Skeletal muscle satellite cell (primary cell): Measurements from ENCODE around the gene TEX14.
"Not testable (repeated sequence)": the region's sequence is repeated elsewhere in the genome, so short reads cannot be mapped to it uniquely, and the experiment has no call there.

Experiments used
- H3K27me3 ChIP-seq: 2 replicates; pipeline ENCODE4 v1.7.0; 2013; ENCODE audit warnings: low read length; ENCODE audit not compliant: control insufficient read depth, insufficient read depth
- H3K36me3 ChIP-seq: 2 replicates; pipeline ENCODE4 v1.7.0; 2013; ENCODE audit warnings: mild to moderate bottlenecking, control low read depth, low read length; ENCODE audit not compliant: insufficient read depth
- H3K4me1 ChIP-seq: 2 replicates; pipeline ENCODE4 v1.7.0; 2013; ENCODE audit warnings: low read length; ENCODE audit not compliant: control insufficient read depth, insufficient read depth
- H3K4me2 ChIP-seq: 2 replicates; pipeline ENCODE4 v1.7.0; 2013; ENCODE audit warnings: mild to moderate bottlenecking, low read length
- H3K4me3 ChIP-seq: 2 replicates; pipeline ENCODE4 v1.7.0; 2013; ENCODE audit warnings: low read length
- H3K9ac ChIP-seq: 2 replicates; pipeline ENCODE4 v1.7.0; 2013; ENCODE audit warnings: mild to moderate bottlenecking, low read depth, low read length, moderate library complexity
- H3K9me3 ChIP-seq: replicated peaks from 2 replicates; pipeline ENCODE4 v1.7.0; 2013; ENCODE audit warnings: mild to moderate bottlenecking, control low read depth, low read length

The TEX14 gene

GRCh38 chr17:58590377-58590776 is 101.5 kb downstream of the TEX14 start:
- no peak overlapping the region for H3K9ac ChIP-seq
- H3K9me3 ChIP-seq: no peaks in the 10 kb centered on the region
- no peaks in the 10 kb centered on the region for H3K4me1 ChIP-seq
- no peaks in the 10 kb centered on the region for H3K36me3 ChIP-seq
- peaks cover 9% of the 10 kb centered on the region for H3K27me3 ChIP-seq
- H3K4me3 ChIP-seq: no peak overlapping the region
- no peak overlapping the region for H3K4me2 ChIP-seq

DNA sequence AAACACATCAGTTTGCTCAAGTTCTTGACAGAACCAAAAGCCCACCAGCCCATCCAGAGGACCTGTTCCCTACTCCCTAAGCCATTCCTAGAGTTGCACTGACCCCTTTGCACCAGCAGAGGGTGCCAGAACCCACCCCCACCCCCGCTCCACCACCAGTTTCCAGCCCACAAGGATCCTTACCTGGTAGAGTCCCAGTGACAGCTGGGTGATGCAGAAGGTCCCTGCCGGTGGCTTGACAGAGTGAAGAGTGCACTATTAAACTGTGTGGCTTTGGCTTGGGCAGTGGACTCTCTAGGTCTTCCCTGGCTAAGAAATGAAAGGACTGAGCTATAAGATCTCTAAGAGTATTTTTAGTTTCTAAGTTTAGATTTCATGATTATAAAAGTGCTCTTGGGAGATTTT is 104.1 kb downstream of the TEX14 start:
- H3K4me1 ChIP-seq: no peaks in the 10 kb centered on the region
- no peak overlapping the region for H3K4me2 ChIP-seq
- no peak overlapping the region for H3K9ac ChIP-seq
- H3K36me3 ChIP-seq: no peaks in the 10 kb centered on the region
- peaks cover 17% of the 10 kb centered on the region for H3K27me3 ChIP-seq
- H3K9me3 ChIP-seq: no peaks in the 10 kb centered on the region
- no peak overlapping the region for H3K4me3 ChIP-seq

DNA sequence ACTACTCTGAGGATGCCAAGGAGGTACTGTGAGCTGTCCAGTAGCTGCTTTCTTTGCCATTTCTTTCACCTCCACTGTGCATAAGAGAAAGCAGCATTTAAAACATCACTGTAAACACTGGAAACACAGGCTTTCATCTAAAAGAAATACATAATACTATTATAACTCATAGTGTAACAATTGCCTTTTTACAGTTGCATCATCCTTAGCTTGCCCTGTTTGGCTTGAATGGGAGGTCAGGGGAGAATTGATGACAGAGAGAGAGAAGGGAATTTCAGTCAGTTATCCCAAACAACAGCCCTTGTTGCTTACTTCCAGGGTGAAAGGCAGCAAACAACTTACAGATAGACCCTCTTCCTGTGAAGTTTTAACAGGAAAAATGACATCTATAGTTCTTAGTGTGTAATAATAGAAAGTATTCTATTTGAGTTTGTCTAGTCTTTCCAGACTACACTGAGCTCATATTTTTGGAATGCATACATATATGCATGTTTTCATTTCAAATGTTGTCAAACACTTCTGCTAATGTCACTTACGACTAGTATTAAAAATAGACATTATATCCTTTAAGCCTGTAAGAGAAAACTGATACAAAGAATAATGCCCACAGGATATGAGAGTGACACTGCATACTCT is 105.7 kb downstream of the TEX14 start:
- Histone ChIP-seq H3K27me3 (peaks cover 21% of the 10 kb centered on the region), H3K4me1 (no peaks in the 10 kb centered on the region), H3K9me3 (no peaks in the 10 kb centered on the region), H3K4me3 (no peak overlapping the region), H3K36me3 (no peaks in the 10 kb centered on the region), H3K4me2 (no peak overlapping the region), H3K9ac (no peak overlapping the region)

- Histone ChIP-seq H3K27me3 (peaks cover 23% of the 10 kb centered on the region), H3K4me2 (no peak overlapping the region), H3K9ac (no peak overlapping the region), H3K4me3 (no peak overlapping the region), H3K9me3 (no peaks in the 10 kb centered on the region), H3K4me1 (no peaks in the 10 kb centered on the region), H3K36me3 (no peaks in the 10 kb centered on the region)
These were observed 106.3 kb downstream of the TEX14 start for GRCh38 chr17:58585554-58585953.

DNA sequence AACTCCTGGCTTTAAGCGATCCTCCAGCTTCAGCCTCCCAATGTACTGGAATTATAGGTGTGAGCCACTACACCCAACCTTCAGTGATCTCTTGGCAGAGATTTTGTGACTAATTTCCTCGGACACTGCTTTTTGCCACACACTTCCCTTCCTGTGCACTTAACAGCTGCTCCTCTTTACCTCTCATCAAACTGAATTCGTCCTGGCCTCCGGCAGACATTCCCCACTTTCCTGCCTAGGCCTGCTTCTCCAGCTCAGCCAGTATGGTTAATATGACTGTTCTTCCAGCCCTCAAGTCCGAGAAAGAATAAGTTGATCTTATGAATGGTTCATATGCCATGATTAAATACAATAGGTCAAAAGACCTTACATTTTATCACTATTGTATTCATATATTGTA is 108.4 kb downstream of the TEX14 start:
- no peak overlapping the region for H3K4me3 ChIP-seq
- H3K36me3 ChIP-seq: no peaks in the 10 kb centered on the region
- no peaks in the 10 kb centered on the region for H3K9me3 ChIP-seq

GRCh38 chr17:58582718-58583117 is 109.1 kb downstream of the TEX14 start:
- H3K4me1 ChIP-seq, H3K4me3 ChIP-seq, H3K9me3 ChIP-seq, H3K9ac ChIP-seq, H3K36me3 ChIP-seq, H3K4me2 ChIP-seq: not testable (repeated sequence)
- H3K27me3 ChIP-seq: peaks cover 35% of the 10 kb centered on the region

More for the DNA sequence above, 108.4 kb downstream of the TEX14 start:
- Histone ChIP-seq H3K27me3 (peaks cover 35% of the 10 kb centered on the region), H3K9ac (no peak overlapping the region), H3K4me2 (no peak overlapping the region), H3K4me1 (no peaks in the 10 kb centered on the region)

GRCh38 chr17:58580671-58581070 is 111.2 kb downstream of the TEX14 start:
- H3K4me3 ChIP-seq: no peak overlapping the region
- H3K27me3 ChIP-seq: peaks cover 28% of the 10 kb centered on the region
- H3K9me3 ChIP-seq: no peaks in the 10 kb centered on the region
- no peak overlapping the region for H3K4me2 ChIP-seq
- H3K4me1 ChIP-seq: peaks cover 2% of the 10 kb centered on the region
- H3K9ac ChIP-seq: no peak overlapping the region
- H3K36me3 ChIP-seq: no peaks in the 10 kb centered on the region

GRCh38 chr17:58577696-58578095 is 114.1 kb downstream of the TEX14 start:
- no peak overlapping the region for H3K4me3 ChIP-seq
- H3K4me1 ChIP-seq: peaks cover 6% of the 10 kb centered on the region
- no peaks in the 10 kb centered on the region for H3K36me3 ChIP-seq
- no peak overlapping the region for H3K9ac ChIP-seq
- no peak overlapping the region for H3K4me2 ChIP-seq
- peaks cover 18% of the 10 kb centered on the region for H3K27me3 ChIP-seq
- H3K9me3 ChIP-seq: no peaks in the 10 kb centered on the region

DNA sequence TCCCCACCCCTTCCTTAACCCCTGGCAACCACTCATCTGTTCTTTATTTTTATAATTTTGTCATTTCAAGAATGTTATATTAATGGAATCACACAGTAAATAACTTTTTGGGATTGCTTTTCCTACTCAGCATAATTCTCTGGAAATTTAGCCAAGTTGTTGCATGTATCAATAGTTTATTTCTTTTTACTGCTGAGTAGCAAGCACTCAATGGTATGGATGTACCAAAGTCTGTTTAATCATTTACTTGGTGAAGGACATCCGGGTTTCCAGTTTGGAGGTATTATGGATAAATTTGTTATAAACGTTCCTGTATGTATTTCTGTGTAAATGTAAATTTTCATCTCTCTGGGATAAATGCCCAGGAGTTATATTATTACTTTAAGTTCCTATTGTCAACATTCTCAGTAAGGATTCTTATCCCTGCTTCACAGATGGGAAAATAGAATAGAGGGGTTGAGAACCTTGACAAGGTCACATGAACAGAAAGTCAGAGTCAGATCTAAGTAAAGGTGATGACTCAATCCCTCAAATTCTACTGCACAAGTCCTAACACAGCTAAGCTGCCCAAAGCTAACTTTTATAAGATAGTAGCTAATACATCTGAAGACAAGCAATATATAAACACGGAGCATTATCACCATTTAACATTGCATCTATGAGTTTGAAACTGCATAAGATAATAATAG is 115.0 kb downstream of the TEX14 start:
- H3K4me1 ChIP-seq: peaks cover 6% of the 10 kb centered on the region
- H3K4me2 ChIP-seq: no peak overlapping the region
- no peak overlapping the region for H3K4me3 ChIP-seq
- peaks cover 17% of the 10 kb centered on the region for H3K27me3 ChIP-seq
- H3K9me3 ChIP-seq: no peaks in the 10 kb centered on the region
- H3K36me3 ChIP-seq: no peaks in the 10 kb centered on the region
- H3K9ac ChIP-seq: no peak overlapping the region

DNA sequence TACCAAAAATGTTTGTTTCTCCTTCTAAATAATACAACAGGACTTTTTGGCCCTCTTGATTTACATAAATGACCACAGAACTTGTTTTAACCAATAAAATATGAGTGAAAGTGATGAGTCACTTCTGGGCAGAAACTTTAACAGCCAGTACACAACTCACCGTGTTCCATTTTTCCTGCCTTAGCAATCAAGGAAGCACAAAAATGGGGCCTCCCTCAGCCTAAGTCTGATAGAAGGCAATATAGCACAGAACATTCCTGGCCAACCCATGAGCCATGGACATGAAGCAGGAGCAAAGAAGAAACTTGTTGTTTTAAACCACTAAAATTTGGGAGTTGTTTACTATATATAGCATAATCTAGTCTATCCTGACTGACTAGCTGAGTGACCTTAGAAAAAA is 116.3 kb downstream of the TEX14 start:
- Histone ChIP-seq H3K4me3 (no peak overlapping the region), H3K36me3 (no peaks in the 10 kb centered on the region), H3K4me1 (peaks cover 6% of the 10 kb centered on the region), H3K9ac (no peak overlapping the region), H3K9me3 (no peaks in the 10 kb centered on the region), H3K27me3 (peaks cover 12% of the 10 kb centered on the region), H3K4me2 (no peak overlapping the region)

DNA sequence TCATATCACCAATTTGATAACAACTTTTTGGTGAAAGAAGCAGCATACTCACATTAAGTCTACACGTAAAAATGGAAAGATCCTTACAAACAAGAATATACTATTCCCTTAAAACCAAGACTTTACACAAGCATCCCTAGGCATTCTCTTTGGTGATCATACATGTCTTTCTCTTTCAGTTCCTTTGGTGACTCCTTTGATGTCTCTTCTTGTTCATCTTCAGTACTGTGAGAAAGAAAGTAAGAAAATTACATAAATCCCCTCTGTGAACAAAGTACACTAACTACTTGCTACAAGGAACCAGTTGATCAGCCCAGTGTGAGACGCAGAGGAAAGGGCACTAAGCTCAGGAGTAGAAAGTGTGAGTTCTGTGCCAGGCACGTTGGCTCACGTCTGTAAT is 117.8 kb downstream of the TEX14 start:
- H3K36me3 ChIP-seq: no peaks in the 10 kb centered on the region
- H3K9ac ChIP-seq: no peak overlapping the region
- H3K4me1 ChIP-seq: peaks cover 6% of the 10 kb centered on the region
- H3K4me2 ChIP-seq: no peak overlapping the region
- no peaks in the 10 kb centered on the region for H3K9me3 ChIP-seq
- peaks cover 4% of the 10 kb centered on the region for H3K27me3 ChIP-seq
- no peak overlapping the region for H3K4me3 ChIP-seq

DNA sequence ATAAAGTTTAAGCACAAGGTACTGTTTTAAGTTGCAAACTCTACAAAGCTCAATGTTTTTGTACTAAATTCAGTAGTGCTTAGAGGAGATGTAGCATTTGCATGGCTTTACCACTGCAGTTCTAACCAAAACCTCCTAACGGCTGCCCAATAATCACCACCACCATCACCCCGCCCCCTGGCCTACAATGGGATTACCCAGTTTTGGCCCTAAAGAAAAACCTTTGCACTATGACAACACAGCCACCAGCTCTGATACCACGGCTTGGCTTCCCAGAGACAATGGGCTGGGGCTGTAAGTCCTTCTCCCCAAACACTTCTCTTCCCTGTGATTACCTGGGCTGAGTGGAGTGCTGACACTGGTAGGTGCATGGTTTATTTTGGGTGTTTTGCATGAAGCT is 119.0 kb downstream of the TEX14 start:
- Histone ChIP-seq H3K4me1 (peaks cover 6% of the 10 kb centered on the region), H3K9ac (no peak overlapping the region)

More for the DNA sequence above, 119.0 kb downstream of the TEX14 start:
- peaks cover 12% of the 10 kb centered on the region for H3K27me3 ChIP-seq
- H3K36me3 ChIP-seq: no peaks in the 10 kb centered on the region
- no peak overlapping the region for H3K4me3 ChIP-seq
- no peaks in the 10 kb centered on the region for H3K9me3 ChIP-seq
- H3K4me2 ChIP-seq: no peak overlapping the region
